ENCODE measurements around the gene HOXC10. TPM values are rescaled to one million over a fixed set of nuclear protein-coding genes. Genes with fewer than 3 reads are reported as not detected.

The HOXC10 gene
- total and polyA plus RNA-seq, 2 experiments from 2014 or later, result 0.23 to 1.7 TPM

DNA sequence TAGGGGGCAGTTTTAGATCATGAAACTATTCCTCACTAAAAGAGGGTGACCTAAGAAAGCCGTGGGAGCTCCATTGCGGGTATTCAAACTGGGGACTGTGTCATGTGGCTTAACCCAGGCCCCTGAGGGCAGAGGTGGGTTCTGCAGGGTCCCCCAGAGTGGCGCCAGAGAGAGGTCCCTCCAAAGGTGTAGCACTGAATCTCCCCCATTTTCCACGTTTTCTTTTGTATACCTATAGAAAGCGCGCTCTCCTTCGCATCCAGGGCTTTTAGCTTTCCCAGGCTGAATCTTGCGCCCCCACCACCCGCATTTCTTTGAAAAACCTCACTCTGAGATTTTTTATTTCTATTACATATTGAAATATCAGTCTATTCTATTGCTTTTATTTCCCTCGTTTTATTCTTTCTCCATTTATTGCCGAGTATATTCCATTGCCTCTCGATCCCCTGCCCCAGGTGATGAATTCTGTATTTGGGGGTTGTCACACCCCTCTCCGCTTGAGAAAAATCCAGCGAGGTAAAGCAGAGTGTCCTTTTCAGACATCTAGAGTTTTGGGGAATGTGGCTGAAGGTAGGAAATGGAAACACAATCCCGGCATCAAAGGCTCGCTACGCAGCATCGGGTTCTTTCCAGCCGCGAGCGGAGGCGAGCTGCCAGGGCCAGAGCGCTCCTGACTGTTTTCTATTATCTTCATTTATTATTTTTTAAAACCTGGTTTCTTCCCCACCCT lies 47.2 kb upstream of the HOXC10 start:
- Histone ChIP-seq H3K4me2 (peak overlapping the region; percentile 72), H3K27me3 (peaks cover 99% of the 10 kb centered on the region), H2AFZ (no peak overlapping the region), H4K20me1 (ENCODE audit: insufficient read depth, poor library complexity, severe bottlenecking) (no peaks in the 10 kb centered on the region), H3K9me2 (replicated peaks; ENCODE audit: insufficient read depth) (no peaks in the 10 kb centered on the region), H3K9me3 (ENCODE audit: low read depth) (no peaks in the 10 kb centered on the region), H3K79me2 (no peaks in the 10 kb centered on the region), H3K36me3 (replicated peaks; ENCODE audit: insufficient read depth, low read depth) (no peaks in the 10 kb centered on the region), H3K4me3 (no peak overlapping the region), H3K27ac (no peak overlapping the region), H3K4me1 (ENCODE audit: insufficient read depth) (no peaks in the 10 kb centered on the region)
- WGBS (ENCODE audit: low lambda C conversion rate, missing lambda C conversion rate), result 36% methylated on average over 23 of the region's 23 CpGs
- TF ChIP-seq EZH2 (IDR thresholded peaks at IDR 0.05; ENCODE audit: borderline replicate concordance) (peak; percentile 51), EZH2phosphoT487 (IDR thresholded peaks at IDR 0.05; ENCODE audit: low read depth, severe bottlenecking, unreplicated experiment) (peak; percentile 33)
- TF ChIP-seq, protein P1, sequence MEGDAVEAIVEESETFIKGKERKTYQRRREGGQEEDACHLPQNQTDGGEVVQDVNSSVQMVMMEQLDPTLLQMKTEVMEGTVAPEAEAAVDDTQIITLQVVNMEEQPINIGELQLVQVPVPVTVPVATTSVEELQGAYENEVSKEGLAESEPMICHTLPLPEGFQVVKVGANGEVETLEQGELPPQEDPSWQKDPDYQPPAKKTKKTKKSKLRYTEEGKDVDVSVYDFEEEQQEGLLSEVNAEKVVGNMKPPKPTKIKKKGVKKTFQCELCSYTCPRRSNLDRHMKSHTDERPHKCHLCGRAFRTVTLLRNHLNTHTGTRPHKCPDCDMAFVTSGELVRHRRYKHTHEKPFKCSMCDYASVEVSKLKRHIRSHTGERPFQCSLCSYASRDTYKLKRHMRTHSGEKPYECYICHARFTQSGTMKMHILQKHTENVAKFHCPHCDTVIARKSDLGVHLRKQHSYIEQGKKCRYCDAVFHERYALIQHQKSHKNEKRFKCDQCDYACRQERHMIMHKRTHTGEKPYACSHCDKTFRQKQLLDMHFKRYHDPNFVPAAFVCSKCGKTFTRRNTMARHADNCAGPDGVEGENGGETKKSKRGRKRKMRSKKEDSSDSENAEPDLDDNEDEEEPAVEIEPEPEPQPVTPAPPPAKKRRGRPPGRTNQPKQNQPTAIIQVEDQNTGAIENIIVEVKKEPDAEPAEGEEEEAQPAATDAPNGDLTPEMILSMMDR (IDR thresholded peaks at IDR 0.05; ENCODE audit: poor library complexity), result no peak
- DNase-seq (ENCODE audit: low spot score), result no peak

DNA sequence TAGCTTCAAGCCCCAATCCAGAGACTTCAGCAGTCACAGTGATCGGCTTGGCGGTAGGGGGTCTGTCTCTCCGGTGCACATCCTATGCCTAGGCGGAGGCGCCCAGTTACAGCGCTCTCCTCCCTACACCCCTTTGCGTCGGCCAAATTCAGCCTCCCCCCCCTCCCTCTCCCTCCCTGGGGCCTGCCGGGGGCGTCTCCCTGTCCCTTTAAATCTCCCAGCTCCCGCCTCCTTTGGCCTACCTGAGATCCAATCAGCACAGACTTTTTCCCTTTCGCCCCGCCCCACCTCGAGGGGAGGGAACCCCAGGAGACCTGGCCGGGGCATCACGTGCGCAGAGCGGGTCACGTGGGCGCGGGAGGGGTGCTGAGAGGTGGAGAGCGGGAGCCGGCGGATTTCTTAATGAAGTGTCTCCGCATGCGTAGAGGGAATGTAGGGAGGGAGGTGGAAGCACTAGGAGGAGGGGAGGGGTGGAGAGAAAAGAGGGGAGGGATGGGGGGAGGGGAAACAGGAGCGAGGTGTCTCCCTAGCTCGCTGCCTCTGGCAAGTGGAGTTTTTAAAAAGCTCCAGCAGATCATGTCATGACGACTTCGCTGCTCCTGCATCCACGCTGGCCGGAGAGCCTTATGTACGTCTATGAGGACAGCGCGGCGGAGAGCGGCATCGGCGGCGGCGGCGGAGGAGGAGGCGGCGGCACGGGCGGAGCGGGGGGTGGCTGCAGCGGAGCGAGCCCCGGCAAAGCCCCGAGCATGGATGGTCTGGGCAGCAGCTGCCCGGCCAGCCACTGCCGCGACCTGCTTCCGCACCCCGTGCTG lies 46.4 kb upstream of the HOXC10 start, which contains the start of gene HOXC13:
HOXC13 (plus strand) TSS at position 506 of the 815 bp plus-strand sequence; CDS start at position 582, 76 bp downstream.
- no peak within 1 kb of the TSS for H3K27ac ChIP-seq
- WGBS (ENCODE audit: low lambda C conversion rate, missing lambda C conversion rate), result 6% methylated on average over 26 of the region's 56 CpGs
- peak; percentile 26 for TF ChIP-seq EZH2 (IDR thresholded peaks at IDR 0.05; ENCODE audit: borderline replicate concordance)
- peak; percentile 36 for TF ChIP-seq EZH2phosphoT487 (IDR thresholded peaks at IDR 0.05; ENCODE audit: low read depth, severe bottlenecking, unreplicated experiment)
- TF ChIP-seq, protein P1 (IDR thresholded peaks at IDR 0.05; ENCODE audit: poor library complexity), result no peak
- H2AFZ ChIP-seq, result no peak within 1 kb of the TSS
- no peaks in the 10 kb centered on the region for H3K79me2 ChIP-seq
- DNase-seq (ENCODE audit: low spot score), result peak; percentile 88
- no peaks in the 10 kb centered on the region for H3K9me2 ChIP-seq (replicated peaks; ENCODE audit: insufficient read depth)
- H3K27me3 ChIP-seq, result peaks cover 99% of the 10 kb centered on the region
- no peaks in the 10 kb centered on the region for H3K4me1 ChIP-seq (ENCODE audit: insufficient read depth)
- no peaks in the 10 kb centered on the region for H3K9me3 ChIP-seq (ENCODE audit: low read depth)
- no peaks in the 10 kb centered on the region for H4K20me1 ChIP-seq (ENCODE audit: insufficient read depth, poor library complexity, severe bottlenecking)
- H3K36me3 ChIP-seq (replicated peaks; ENCODE audit: insufficient read depth, low read depth), result no peaks in the 10 kb centered on the region
- H3K4me2 ChIP-seq, result peak within 1 kb of the TSS; percentile 72
- H3K4me3 ChIP-seq, result no peak within 1 kb of the TSS

DNA sequence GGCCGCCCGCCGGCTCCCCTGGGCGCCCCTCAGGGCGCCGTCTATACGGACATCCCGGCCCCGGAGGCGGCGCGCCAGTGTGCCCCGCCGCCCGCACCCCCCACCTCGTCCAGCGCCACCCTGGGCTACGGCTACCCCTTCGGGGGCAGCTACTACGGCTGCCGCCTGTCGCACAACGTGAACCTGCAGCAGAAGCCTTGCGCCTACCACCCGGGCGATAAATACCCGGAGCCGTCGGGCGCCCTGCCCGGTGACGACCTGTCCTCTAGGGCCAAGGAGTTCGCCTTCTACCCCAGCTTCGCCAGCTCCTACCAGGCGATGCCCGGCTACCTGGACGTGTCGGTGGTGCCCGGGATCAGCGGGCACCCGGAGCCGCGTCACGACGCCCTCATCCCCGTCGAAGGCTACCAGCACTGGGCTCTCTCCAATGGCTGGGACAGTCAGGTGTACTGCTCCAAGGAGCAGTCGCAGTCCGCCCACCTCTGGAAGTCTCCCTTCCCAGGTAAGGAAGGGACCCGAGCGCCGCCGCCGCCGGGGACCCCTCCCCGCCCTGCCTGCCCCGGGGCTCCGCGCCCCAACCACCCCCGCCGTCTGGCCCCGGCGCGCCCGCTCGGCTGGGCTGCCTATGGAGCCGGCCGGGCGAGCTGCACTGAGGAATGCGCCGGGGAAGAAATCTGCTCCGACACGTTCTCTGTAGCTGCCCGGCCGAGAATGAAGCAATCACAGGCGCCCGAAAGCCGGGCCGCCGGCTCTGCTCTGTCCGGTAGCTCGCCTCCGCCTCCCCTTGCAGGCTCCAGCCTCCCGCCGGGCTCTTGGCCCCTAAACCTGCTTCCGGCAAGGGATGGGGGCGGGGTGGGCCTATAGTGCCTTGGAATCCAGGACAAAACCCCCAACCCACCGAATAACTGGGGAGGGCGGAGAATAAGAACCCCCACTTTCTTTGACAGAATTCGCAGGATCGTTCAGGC lies 45.5 kb upstream of the HOXC10 start:
- Histone ChIP-seq H2AFZ (no peak overlapping the region), H3K9me3 (ENCODE audit: low read depth) (no peaks in the 10 kb centered on the region), H3K79me2 (no peaks in the 10 kb centered on the region), H3K4me3 (no peak overlapping the region), H3K27me3 (peaks cover 99% of the 10 kb centered on the region), H3K36me3 (replicated peaks; ENCODE audit: insufficient read depth, low read depth) (no peaks in the 10 kb centered on the region), H3K4me1 (ENCODE audit: insufficient read depth) (no peaks in the 10 kb centered on the region), H3K27ac (no peak overlapping the region), H4K20me1 (ENCODE audit: insufficient read depth, poor library complexity, severe bottlenecking) (no peaks in the 10 kb centered on the region), H3K4me2 (peak overlapping the region; percentile 72), H3K9me2 (replicated peaks; ENCODE audit: insufficient read depth) (no peaks in the 10 kb centered on the region)
- TF ChIP-seq, protein P1 (IDR thresholded peaks at IDR 0.05; ENCODE audit: poor library complexity), result no peak
- TF ChIP-seq EZH2phosphoT487 (IDR thresholded peaks at IDR 0.05; ENCODE audit: low read depth, severe bottlenecking, unreplicated experiment) (peak; percentile 80), EZH2 (IDR thresholded peaks at IDR 0.05; ENCODE audit: borderline replicate concordance) (peak; percentile 88)
- DNase-seq (ENCODE audit: low spot score), result peak; percentile 78
- WGBS (ENCODE audit: low lambda C conversion rate, missing lambda C conversion rate), result 12% methylated on average over 49 of the region's 91 CpGs

Data from hepatocyte (in vitro differentiated cells).